Mesothelial cell of epicardium (in vitro differentiated cells): ENCODE measurements around the gene PLEKHG1. TPM values are rescaled to one million over a fixed set of nuclear protein-coding genes. Genes with fewer than 3 reads are reported as not detected.
A peak's percentile ranks its signal among the peaks of the same experiment; 100 is the strongest.

Experiments
- DNase-seq, 2 experiments: peaks; one replicate each; pipeline ENCODE4 v3.0.0; 2021; ENCODE audit warnings: low spot score in 2 of 2; ENCODE audit not compliant: unreplicated experiment in 2 of 2
- H3K27ac Mint-ChIP-seq: 2 replicates; pipeline ENCODE4 v1.8.0; 2021; ENCODE audit warnings: mixed read lengths
- H3K27me3 Mint-ChIP-seq: 2 replicates; pipeline ENCODE4 v1.8.0; 2021; ENCODE audit warnings: low read depth, mixed read lengths
- H3K36me3 Mint-ChIP-seq: 2 replicates; pipeline ENCODE4 v1.8.0; 2021; ENCODE audit warnings: mixed read lengths
- H3K4me1 Mint-ChIP-seq: 2 replicates; pipeline ENCODE4 v1.8.0; 2021; ENCODE audit warnings: mixed read lengths
- H3K4me3 Mint-ChIP-seq: 2 replicates; pipeline ENCODE4 v1.8.0; 2021; ENCODE audit warnings: mild to moderate bottlenecking, moderate library complexity, mixed read lengths
- H3K9me3 Mint-ChIP-seq: 2 replicates; pipeline ENCODE4 v1.8.0; 2021; ENCODE audit warnings: mixed read lengths
- CTCF ChIP-seq: fragments of 200-600 bp; sonication (generic); IDR thresholded peaks from one replicate; pipeline ENCODE4 v1.5.0; 2021; ENCODE audit warnings: antibody characterized with exemption; ENCODE audit not compliant: unreplicated experiment
- total RNA-seq: library from RNA; stranded (reverse); gene quantifications from 3 replicates; pipeline ENCODE4 v1.2.1, GENCODE V29; 2021

PLEKHG1 gene
- 65.7 to 69.4 TPM (median 69.3 TPM) in 3 replicates for total RNA-seq

DNA sequence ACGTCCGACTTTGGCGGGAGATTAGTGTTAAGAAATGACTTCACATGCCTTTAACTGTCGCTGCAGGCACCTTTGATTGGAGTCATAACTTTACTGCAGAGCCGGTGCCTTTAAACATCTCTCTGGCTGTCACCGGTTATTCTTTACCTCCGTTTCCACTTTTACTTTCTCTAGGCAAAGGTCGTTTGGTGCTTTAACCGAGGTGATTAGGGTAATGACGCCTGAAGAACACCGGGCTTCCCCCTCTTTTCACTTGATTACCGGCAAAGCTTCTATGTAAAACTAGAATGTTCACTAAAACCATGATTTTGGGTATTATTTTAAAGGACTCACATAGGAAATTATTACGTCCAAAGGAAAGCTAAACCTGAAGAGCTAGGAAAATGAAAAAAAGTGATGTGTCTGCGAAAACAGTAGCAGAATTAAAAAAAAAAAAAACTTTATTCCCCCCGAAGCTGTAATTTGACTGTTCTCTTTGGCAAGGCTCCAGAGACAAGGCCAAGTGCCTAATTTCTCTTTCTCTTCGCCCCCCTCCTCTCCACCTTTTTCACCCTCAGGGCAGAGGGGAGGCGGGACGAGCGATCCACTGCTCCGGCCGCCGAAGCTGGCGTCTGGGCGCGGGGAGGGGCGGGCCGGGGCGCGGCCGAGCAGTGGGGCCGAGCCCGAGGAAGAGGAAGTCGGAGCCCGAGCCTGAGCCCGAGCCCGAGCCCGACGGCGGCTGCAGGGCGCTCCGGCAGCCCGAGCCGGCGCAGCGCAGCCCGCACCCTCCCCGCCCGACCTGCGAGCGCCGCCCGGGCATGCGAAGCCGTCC lies at the start of gene PLEKHG1:
TSS of gene PLEKHG1 (plus strand) at position 687 of the 811 bp plus-strand sequence. CDS start 133,797 bp downstream, outside the sequence.
- Mint-ChIP-seq H3K4me3 (peak within 1 kb of the TSS; percentile 97), H3K4me1 (peaks cover 49% of the 10 kb centered on the region), H3K27me3 (peaks cover 13% of the 10 kb centered on the region), H3K9me3 (no peaks in the 10 kb centered on the region), H3K27ac (peak within 1 kb of the TSS; percentile 98), H3K36me3 (no peaks in the 10 kb centered on the region)
- DNase-seq = peak; percentile 53 to 78
- no peak for TF ChIP-seq CTCF

DNA sequence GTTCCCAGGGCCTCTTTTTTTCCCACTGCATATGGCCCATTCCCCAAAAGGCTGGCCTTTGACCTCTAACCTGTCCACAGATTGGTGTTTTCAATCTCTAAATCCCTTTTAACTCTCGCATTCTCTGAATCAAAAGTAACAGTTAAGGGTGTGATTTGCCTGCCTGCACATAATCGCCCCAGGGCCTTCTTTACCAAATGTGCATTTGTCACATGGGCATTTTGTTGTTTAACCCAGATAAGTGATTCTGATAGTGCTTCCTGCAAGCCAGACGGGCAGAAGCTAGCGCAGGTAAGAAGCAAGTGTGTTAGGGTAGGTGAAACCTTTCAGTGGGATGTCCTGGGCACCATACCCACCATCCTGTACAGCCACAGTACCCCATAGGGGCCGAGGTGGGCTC lies 49.4 kb upstream of the PLEKHG1 start:
- no peak overlapping the region for H3K27ac Mint-ChIP-seq
- peaks cover 24% of the 10 kb centered on the region for H3K4me1 Mint-ChIP-seq
- H3K9me3 Mint-ChIP-seq = peaks cover 9% of the 10 kb centered on the region
- DNase-seq = no peak
- TF ChIP-seq CTCF = no peak
- H3K4me3 Mint-ChIP-seq = no peak overlapping the region
- H3K27me3 Mint-ChIP-seq = no peaks in the 10 kb centered on the region
- no peaks in the 10 kb centered on the region for H3K36me3 Mint-ChIP-seq

DNA sequence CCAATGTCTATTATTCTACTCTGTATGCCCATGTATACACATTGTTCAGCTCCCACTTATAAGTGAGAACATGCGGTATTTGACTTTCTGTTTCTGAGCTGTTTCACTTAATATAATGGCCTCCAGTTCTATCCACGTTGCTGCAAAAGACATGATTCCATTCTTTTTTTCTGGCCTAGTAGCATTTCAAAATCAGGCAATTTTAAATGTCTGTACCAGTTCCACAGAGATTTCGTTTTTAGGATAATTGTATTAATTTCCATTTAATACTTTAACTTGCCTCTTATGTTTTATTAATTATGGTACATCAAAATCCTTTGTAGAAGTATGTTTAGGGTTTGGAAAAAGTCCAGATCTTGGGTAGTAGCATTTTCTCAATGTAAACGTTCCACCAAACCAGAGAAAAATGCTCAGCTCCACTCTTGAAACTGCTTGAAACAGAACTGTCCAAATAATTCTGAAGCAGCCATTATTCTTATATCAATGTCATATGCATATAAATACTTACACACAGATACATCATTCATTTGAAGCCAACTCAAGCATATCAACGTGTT lies 42.6 kb upstream of the PLEKHG1 start:
- H3K4me1 Mint-ChIP-seq = peaks cover 3% of the 10 kb centered on the region
- no peak overlapping the region for H3K27ac Mint-ChIP-seq
- no peak for TF ChIP-seq CTCF
- DNase-seq = no peak
- H3K36me3 Mint-ChIP-seq = no peaks in the 10 kb centered on the region
- no peak overlapping the region for H3K4me3 Mint-ChIP-seq
- peaks cover 4% of the 10 kb centered on the region for H3K27me3 Mint-ChIP-seq
- H3K9me3 Mint-ChIP-seq = peaks cover 21% of the 10 kb centered on the region

- no peak for TF ChIP-seq CTCF
- Mint-ChIP-seq H3K4me1 (peaks cover 3% of the 10 kb centered on the region), H3K36me3 (no peaks in the 10 kb centered on the region), H3K4me3 (no peak overlapping the region), H3K27me3 (peaks cover 7% of the 10 kb centered on the region), H3K27ac (no peak overlapping the region), H3K9me3 (peaks cover 13% of the 10 kb centered on the region)
- no peak for DNase-seq
Measured at GRCh38 chr6:150560004-150560883, 39.4 kb upstream of the PLEKHG1 start.

DNA sequence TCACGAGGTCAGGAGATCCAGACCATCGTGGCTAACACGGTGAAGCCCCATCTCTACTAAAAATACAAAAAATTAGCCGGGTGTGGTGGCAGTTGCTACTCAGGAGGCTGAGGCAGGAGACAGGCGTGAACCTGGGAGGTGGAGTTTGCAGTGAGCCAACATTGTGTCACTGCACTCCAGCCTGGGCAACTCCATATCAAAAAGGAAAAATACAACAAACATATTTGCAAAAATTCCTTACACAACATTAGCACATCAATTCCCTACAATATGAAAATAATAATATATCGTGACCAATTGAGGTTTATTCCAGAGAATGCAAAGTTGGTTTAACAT lies 38.8 kb upstream of the PLEKHG1 start:
- no peaks in the 10 kb centered on the region for H3K36me3 Mint-ChIP-seq
- no peak overlapping the region for H3K4me3 Mint-ChIP-seq
- peaks cover 7% of the 10 kb centered on the region for H3K27me3 Mint-ChIP-seq
- no peak for DNase-seq
- no peak for TF ChIP-seq CTCF
- no peak overlapping the region for H3K27ac Mint-ChIP-seq
- H3K9me3 Mint-ChIP-seq = peaks cover 13% of the 10 kb centered on the region
- H3K4me1 Mint-ChIP-seq = peaks cover 3% of the 10 kb centered on the region
